Activated T-cell treated with anti-CD3 and anti-CD28 coated beads for 4 hours (primary cell): Measurements from ENCODE around the gene BCAS3.
"Not testable (repeated sequence)": the region's sequence is repeated elsewhere in the genome, so short reads cannot be mapped to it uniquely, and the experiment has no call there.

ENCODE experiments used
- DNase-seq: peaks from one replicate; pipeline ENCODE4 v3.0.0-alpha.2; 2020

Gene BCAS3

GRCh38 chr17:60893475-60893874 is 215.8 kb downstream of the BCAS3 start:
- no peak for DNase-seq

- no peak for DNase-seq
Observed at GRCh38 chr17:60896996-60897395, 219.3 kb downstream of the BCAS3 start.

- DNase-seq: no peak
Observed at GRCh38 chr17:60899115-60899514, 221.5 kb downstream of the BCAS3 start.

- no peak for DNase-seq
Observed at GRCh38 chr17:60900688-60901087, 223.0 kb downstream of the BCAS3 start.

- no peak for DNase-seq
Observed at GRCh38 chr17:60901242-60901641, 223.6 kb downstream of the BCAS3 start.

- no peak for DNase-seq
Observed at GRCh38 chr17:60901806-60902205, 224.2 kb downstream of the BCAS3 start.

GRCh38 chr17:60902399-60902798 is 224.7 kb downstream of the BCAS3 start:
- DNase-seq: no peak

- no peak for DNase-seq
Observed at GRCh38 chr17:60904582-60904981, 226.9 kb downstream of the BCAS3 start.

GRCh38 chr17:60905709-60906108 is 228.1 kb downstream of the BCAS3 start:
- DNase-seq: no peak

- DNase-seq: no peak
Observed at GRCh38 chr17:60908324-60908723, 230.7 kb downstream of the BCAS3 start.

- DNase-seq: no peak
Observed at GRCh38 chr17:60909405-60909804, 231.8 kb downstream of the BCAS3 start.

GRCh38 chr17:60910415-60910814 is 232.8 kb downstream of the BCAS3 start:
- no peak for DNase-seq

GRCh38 chr17:60914078-60914477 is 236.4 kb downstream of the BCAS3 start:
- no peak for DNase-seq

- DNase-seq: no peak
Observed at GRCh38 chr17:60916043-60916442, 238.4 kb downstream of the BCAS3 start.

- no peak for DNase-seq
Observed at GRCh38 chr17:60920107-60920506, 242.5 kb downstream of the BCAS3 start.

- no peak for DNase-seq
Observed at GRCh38 chr17:60923000-60923399, 245.3 kb downstream of the BCAS3 start.

GRCh38 chr17:60926466-60927183 is 249.0 kb downstream of the BCAS3 start:
- DNase-seq: no peak

- DNase-seq: no peak
Observed at GRCh38 chr17:60933739-60934138, 256.1 kb downstream of the BCAS3 start.

GRCh38 chr17:60934723-60935122 is 257.1 kb downstream of the BCAS3 start:
- DNase-seq: no peak

- not testable (repeated sequence) for DNase-seq
Observed at GRCh38 chr17:60935991-60936390, 258.3 kb downstream of the BCAS3 start.

GRCh38 chr17:60939318-60939717 is 261.7 kb downstream of the BCAS3 start:
- DNase-seq: no peak

- DNase-seq: no peak
Observed at GRCh38 chr17:60941028-60941427, 263.4 kb downstream of the BCAS3 start.

- no peak for DNase-seq
Observed at GRCh38 chr17:60941571-60941970, 263.9 kb downstream of the BCAS3 start.

GRCh38 chr17:60944751-60945150 is 267.1 kb downstream of the BCAS3 start:
- no peak for DNase-seq

GRCh38 chr17:60947100-60947499 is 269.4 kb downstream of the BCAS3 start:
- no peak for DNase-seq
